Esophagus (tissue), 2 donors: Measurements from ENCODE around the gene TMEM123. TPM values are rescaled to one million over a fixed set of nuclear protein-coding genes. Genes with fewer than 3 reads are reported as not detected.
"Not testable (repeated sequence)": the region's sequence is repeated elsewhere in the genome, so short reads cannot be mapped to it uniquely, and the experiment has no call there.

Source experiments
- H3K27ac ChIP-seq, 2 donors: one replicate each; pipeline ENCODE4 v1.5.1; 2013; ENCODE audit warnings: low read depth in 2 of 2, mild to moderate bottlenecking in 2 of 2, inconsistent platforms in 1 of 2, low read length in 1 of 2, moderate library complexity in 1 of 2
- H3K27me3 ChIP-seq, 2 donors: one replicate each; pipeline ENCODE4 v1.6.1; 2013; ENCODE audit warnings: low read length in 2 of 2, control low read depth in 1 of 2, mild to moderate bottlenecking in 1 of 2; ENCODE audit not compliant: insufficient read depth in 2 of 2, control insufficient read depth in 1 of 2
- H3K36me3 ChIP-seq, 2 donors: one replicate each; pipeline ENCODE4 v1.6.1; 2013; ENCODE audit warnings: low read length in 1 of 2; ENCODE audit not compliant: control insufficient read depth in 2 of 2, insufficient read depth in 2 of 2
- H3K4me1 ChIP-seq, 2 donors: one replicate each; pipeline ENCODE4 v1.6.1; 2013; ENCODE audit warnings: low read length in 1 of 2; ENCODE audit not compliant: control insufficient read depth in 2 of 2, insufficient read depth in 2 of 2
- H3K4me3 ChIP-seq, 2 donors: one replicate each; pipeline ENCODE4 v1.5.1; 2013; ENCODE audit warnings: low read length in 2 of 2, mild to moderate bottlenecking in 2 of 2, low read depth in 1 of 2, moderate library complexity in 1 of 2
- H3K9me3 ChIP-seq, 2 donors: one replicate each; pipeline ENCODE4 v1.6.1; 2013; ENCODE audit warnings: mild to moderate bottlenecking in 2 of 2, low read depth in 1 of 2, low read length in 1 of 2, moderate library complexity in 1 of 2; ENCODE audit not compliant: control insufficient read depth in 2 of 2, insufficient read depth in 1 of 2
- WGBS, 2 donors: extraction: QIAGEN DNeasy Blood & Tissue Kit; methylation state at CpG; one replicate each; pipeline ENCODE4 v1.1.7; 2013; 5-methylcytosine and 5-hydroxymethylcytosine counted together
- polyA plus RNA-seq, 2 donors: library from polyadenylated mRNA; stranded (reverse); fragments of 200-250 nt; gene quantifications; one replicate each; pipeline ENCODE4 v1.2.3, GENCODE V29; 2013
- donor health status: healthy with polysubstance abuse.
- donor health status: Bipolar disorder and iron deficiency.

The TMEM123 gene
- polyA plus RNA-seq, 2 donors, result 24.5 to 46.2 TPM

DNA sequence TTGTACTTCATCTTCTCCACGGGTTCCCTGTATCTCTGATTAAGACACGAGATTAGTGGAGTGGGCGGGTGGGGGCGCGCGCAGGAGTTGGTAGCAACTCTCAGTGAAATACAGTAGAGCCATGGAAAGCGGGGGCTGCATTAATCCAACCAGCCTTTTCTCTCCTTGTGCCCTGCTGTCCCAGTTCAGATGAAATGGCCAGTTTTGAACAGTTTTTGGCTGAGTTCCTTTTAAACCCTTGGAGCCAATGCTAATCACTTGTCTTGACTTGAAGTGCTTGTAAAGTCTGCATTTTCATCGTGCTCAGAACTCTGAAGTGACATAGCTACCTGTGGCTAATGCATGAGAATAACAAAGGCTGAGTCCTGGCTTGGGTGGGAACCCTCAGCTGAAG, 734 bp upstream of the TMEM123 start:
- H3K4me3 ChIP-seq, result peak overlapping the region; percentile 91 to 95
- no peaks in the 10 kb centered on the region for H3K27me3 ChIP-seq
- peaks cover 2 to 6% of the 10 kb centered on the region in 2 donors for H3K4me1 ChIP-seq
- no peaks in the 10 kb centered on the region for H3K36me3 ChIP-seq
- H3K27ac ChIP-seq, result peak overlapping the region; percentile 94 to 97
- no peaks in the 10 kb centered on the region for H3K9me3 ChIP-seq
- WGBS, 2 donors, result 3 to 5% methylated on average over 8 of the region's 8 CpGs

DNA sequence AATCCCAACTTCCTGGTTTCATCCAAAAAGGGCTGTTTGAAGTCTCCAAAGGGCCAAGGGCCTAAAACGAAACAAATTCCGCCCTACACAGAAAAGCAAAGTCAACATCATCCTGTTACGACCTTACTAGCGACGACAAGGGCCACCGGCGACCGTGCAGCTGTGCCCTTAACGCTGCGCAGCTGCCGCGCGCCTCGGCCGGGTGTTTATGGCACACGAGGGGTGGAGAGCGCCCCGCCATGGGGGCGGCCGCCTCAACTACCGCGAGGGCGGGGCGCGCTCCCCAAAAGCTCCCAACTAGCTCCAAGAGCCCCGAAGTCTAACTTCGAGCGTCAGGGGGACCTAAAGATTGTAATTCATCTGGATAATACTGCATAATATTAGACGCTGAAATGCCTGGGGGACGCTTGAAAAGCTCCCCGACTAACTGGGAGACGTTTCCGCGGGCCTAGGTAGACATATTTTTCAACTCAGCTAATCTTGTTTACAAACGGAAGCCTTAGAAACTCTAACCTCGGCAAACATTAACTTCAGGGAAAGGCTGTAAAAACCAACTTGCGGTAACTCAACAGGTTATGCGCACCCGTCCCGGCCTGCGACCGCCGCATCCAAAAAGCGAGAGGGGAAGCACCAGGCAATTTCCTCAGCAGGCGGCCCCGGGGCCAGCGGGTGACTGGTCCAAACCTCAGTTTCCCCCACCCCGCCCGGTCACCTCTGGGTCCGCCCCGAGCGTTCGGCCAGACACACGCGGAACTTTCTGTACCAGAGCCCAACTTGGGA, 694 bp downstream of the TMEM123 start:
- no peaks in the 10 kb centered on the region for H3K36me3 ChIP-seq
- no peaks in the 10 kb centered on the region for H3K9me3 ChIP-seq
- H3K27me3 ChIP-seq, result no peaks in the 10 kb centered on the region
- 0% methylated on average over 55 of the region's 55 CpGs for WGBS, 2 donors
- peak overlapping the region; percentile 94 to 97 for H3K27ac ChIP-seq
- H3K4me3 ChIP-seq, result peak overlapping the region; percentile 91 to 95
- peaks cover 2 to 6% of the 10 kb centered on the region in 2 donors for H3K4me1 ChIP-seq

DNA sequence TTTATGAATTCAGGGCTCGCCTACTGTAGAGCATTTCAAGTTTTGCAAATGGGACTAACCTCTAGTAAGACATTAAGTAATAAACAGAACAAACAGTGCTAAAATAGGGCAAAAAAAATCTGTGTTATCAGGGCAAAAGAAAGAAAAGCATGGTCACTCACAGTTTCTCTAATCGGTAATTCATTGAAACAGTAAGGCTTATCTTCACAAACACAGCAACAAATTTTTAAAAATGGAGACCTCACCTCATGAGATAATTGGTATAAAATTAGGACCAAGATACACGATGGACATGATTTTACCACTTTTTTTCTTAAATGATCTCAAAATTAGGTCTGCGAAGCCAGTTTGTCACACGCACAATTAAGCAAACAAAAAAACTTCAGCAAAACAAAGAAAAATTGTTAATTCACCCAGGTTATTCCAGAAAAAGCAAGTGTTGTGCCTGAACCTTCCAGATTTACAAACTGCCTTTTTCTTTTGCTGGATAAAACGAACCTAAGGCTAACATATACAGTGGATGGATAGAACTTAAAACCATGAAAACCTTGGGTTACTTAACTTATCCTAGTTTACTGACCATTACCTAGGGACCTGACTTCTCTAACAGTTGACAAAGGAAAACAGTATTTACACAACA, 1.4 kb downstream of the TMEM123 start:
- Histone ChIP-seq H3K4me3 (peak overlapping the region; percentile 91 to 95), H3K4me1 (peaks cover 2 to 6% of the 10 kb centered on the region in 2 donors), H3K27ac (peak overlapping the region in 1 of 2 donors; percentile 97), H3K9me3 (no peaks in the 10 kb centered on the region), H3K27me3 (no peaks in the 10 kb centered on the region), H3K36me3 (no peaks in the 10 kb centered on the region)
- WGBS, 2 donors, result 13 to 18% methylated on average over 6 of the region's 6 CpGs

DNA sequence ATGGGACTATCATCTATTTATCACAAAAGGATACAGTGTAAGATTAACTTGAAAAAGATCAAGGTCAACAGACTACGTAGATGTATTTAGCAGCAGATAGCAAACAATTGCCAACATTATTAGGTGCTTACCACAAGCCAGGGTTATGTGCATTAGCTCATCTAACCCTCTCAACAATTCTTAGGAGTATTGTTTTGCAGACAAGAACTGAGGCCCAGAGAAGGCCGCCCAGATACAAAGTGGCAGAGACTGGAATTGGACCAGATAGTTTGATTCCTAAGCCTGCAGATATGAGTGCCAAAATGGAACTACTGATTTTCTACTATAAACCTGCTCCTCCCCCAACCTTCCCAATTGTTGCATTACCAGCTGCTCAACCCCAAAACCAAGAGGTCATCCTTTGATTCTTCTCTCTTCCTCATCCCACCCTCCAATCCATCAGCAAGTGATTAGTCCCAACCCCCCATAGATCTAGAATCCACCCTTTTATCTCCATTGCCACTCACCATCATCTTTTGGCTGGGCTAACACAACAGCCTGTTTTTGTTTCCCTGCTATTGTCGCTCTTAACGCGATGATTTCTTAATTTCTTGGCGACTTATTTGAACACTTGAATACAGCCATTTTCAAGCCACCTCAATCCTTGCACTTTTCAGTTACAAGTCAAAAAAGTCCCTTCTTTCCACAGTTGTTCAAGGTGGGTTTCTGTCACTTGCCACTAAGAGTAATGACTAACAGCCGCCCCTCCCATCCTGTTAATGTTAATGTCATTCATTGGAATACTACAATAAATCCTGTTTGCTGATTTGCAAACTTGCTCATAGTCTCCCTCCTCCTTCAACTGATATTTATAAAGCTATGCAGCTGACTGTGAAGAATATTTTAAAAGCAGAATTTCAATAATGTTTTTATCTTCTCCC, 2.7 kb downstream of the TMEM123 start:
- H3K36me3 ChIP-seq, result peaks cover 0 to 2% of the 10 kb centered on the region in 2 donors
- no peak overlapping the region for H3K4me3 ChIP-seq
- no peaks in the 10 kb centered on the region for H3K9me3 ChIP-seq
- WGBS, 2 donors, result 79 to 80% methylated on average over 7 of the region's 7 CpGs
- H3K27ac ChIP-seq, result no peak overlapping the region
- peaks cover 0 to 2% of the 10 kb centered on the region in 2 donors for H3K4me1 ChIP-seq
- no peaks in the 10 kb centered on the region for H3K27me3 ChIP-seq

DNA sequence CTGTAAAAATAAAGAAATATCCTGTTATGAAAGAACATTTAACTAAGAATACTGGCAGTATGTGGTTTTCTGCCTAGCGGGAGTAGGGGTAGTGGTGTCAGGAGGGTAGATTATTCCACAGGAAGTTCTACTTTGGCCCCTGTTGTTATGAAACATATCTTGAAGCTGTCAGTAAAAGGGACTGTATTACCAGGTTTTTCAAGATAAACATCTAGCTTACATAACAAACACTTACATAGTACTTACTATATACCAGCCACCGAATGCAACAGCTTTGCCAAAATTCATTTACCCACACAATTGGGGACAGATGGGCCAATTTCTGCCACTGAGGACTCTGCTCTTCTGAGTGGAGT, 3.7 kb downstream of the TMEM123 start:
- H3K9me3 ChIP-seq, result no peaks in the 10 kb centered on the region
- H3K4me3 ChIP-seq, result no peak overlapping the region
- no peaks in the 10 kb centered on the region for H3K27me3 ChIP-seq
- peaks cover 0 to 2% of the 10 kb centered on the region in 2 donors for H3K4me1 ChIP-seq
- H3K36me3 ChIP-seq, result peaks cover 0 to 2% of the 10 kb centered on the region in 2 donors
- WGBS, 2 donors, result 61 to 72% methylated on average over 2 of the region's 2 CpGs
- no peak overlapping the region for H3K27ac ChIP-seq

DNA sequence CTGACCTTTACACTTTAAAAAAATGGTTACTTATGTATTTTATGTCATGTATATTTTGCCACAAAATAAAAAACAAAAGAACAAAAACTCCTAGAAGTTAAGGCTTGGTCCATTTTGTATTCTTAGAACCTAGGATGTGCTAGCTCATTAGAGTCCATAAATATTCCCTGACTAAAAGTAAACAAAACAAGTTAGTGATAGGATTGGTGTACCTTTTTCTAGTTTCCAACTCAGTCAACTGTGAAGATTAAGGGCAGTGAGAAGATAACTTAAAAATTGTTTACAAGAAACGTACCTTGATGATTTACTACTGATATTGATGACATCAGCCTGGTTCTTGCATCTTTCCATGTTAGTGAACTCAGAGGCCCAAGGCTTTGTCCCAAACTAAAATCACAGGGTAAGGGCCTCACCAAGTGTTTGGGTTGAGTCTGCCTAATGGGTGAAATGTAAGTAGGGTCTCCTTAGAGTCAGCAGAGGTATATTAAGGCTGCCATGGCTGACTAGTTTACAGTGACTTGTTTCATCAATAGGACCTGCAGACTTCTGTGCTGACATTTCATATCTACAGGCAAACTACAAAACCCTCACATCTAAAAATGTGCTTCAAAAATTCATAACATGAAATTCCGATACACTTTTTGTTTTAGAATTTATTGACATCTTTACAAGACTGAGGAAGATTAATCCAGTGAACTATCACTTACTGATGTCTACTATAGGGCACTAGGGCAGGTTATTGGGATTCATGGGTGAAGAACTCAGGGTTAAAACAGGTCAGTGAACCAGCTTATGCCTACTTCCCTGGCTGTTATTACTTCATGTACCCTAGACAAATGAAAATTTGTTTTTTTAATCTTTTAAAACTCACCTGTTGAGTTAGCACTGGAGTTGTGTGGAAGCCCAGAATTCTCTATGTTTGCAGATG, 4.4 kb downstream of the TMEM123 start:
- H3K27me3 ChIP-seq, result no peaks in the 10 kb centered on the region
- no peak overlapping the region for H3K4me3 ChIP-seq
- no peaks in the 10 kb centered on the region for H3K9me3 ChIP-seq
- H3K27ac ChIP-seq, result no peak overlapping the region
- H3K4me1 ChIP-seq, result peaks cover 0 to 2% of the 10 kb centered on the region in 2 donors
- 72 to 79% methylated on average over 2 of the region's 2 CpGs for WGBS, 2 donors
- peaks cover 0 to 2% of the 10 kb centered on the region in 2 donors for H3K36me3 ChIP-seq

DNA sequence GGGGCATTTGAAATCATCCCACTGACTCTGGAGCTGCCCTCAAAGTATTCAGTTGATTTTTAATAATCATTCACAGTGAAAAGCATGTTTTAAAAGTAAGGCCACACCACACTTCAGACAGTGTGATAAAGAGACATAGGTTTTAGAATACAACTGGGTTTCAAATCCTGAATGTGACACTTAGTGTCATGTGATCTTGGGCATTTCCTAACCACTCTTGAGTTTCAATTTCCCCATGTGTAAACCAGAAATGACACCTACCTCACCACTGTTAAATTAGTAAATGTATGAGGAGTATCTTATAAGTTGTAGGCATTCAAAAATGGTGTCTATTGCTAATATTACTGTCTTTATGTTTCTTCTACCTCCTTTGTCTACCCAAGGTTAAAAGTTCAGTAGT, 5.4 kb downstream of the TMEM123 start:
- Histone ChIP-seq H3K27me3 (no peaks in the 10 kb centered on the region), H3K27ac (no peak overlapping the region), H3K9me3 (no peaks in the 10 kb centered on the region), H3K4me1 (peaks cover 0 to 2% of the 10 kb centered on the region in 2 donors), H3K4me3 (no peak overlapping the region), H3K36me3 (peaks cover 0 to 2% of the 10 kb centered on the region in 2 donors)

DNA sequence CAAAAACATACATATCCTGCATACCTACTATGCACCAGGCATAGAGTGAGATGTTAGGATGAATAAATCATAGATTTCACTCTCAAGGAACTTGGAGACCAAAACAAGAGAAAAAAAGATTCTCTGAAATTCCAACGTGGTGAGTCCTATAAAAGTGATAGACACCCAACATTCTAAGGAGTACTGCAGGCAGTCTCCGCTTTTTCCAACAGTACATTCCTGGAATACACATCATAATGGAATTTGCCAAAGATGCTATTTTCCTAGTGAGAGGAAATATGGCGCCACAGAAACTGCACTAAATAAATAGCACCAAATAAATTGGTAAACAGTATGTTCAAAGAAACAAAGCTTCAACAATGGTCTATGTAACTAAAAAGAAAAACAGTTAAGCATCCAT, 6.0 kb downstream of the TMEM123 start:
- Histone ChIP-seq H3K9me3 (no peaks in the 10 kb centered on the region), H3K4me3 (no peak overlapping the region), H3K27ac (no peak overlapping the region), H3K27me3 (no peaks in the 10 kb centered on the region), H3K36me3 (peaks cover 0 to 2% of the 10 kb centered on the region in 2 donors), H3K4me1 (peaks cover 0 to 2% of the 10 kb centered on the region in 2 donors)
- 71 to 74% methylated on average over 3 of the region's 3 CpGs for WGBS, 2 donors

DNA sequence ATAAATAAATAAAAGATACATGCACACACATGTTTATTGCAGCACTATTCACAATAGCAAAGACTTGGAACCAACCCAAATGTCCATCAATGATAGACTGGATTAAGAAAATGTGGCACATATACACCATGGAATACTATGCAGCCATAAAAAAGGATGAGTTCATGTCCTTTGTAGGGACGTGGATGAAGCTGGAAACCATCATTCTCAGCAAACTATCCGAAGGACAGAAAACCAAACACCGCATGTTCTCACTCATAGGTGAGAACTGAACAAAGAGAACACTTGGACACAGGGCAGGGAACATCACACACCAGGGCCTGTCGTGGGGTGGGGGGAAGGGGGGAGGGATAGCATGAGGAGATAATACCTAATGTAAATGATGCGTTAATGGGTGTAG, 7.9 kb downstream of the TMEM123 start:
- not testable (repeated sequence) for H3K27me3 ChIP-seq, H3K27ac ChIP-seq, H3K4me3 ChIP-seq, H3K9me3 ChIP-seq, H3K36me3 ChIP-seq, H3K4me1 ChIP-seq
- 95 to 96% methylated on average over 5 of the region's 5 CpGs for WGBS, 2 donors
